ENCODE results near the gene ANKFN1.

DNA sequence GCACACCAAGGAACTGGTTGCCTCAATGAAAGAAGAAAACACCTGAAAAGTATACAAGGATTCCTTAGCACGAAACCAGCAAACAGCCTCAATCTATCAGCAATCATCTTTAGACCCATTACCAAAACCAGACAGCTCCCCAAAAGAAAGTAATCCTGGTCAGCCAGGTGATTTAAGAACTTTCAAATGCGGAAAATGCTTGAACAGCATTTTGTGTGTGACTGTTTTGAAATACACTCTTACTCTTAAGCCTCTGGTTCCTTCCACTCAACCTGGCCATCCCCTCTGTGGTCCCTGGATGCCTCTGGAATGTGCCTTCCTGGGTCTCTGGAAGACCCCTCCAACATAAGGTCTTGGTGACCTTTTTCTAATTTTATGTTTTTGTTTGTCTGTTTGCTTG lies 369.8 kb downstream of the ANKFN1 start:
- TF ChIP-seq, protein P1, sequence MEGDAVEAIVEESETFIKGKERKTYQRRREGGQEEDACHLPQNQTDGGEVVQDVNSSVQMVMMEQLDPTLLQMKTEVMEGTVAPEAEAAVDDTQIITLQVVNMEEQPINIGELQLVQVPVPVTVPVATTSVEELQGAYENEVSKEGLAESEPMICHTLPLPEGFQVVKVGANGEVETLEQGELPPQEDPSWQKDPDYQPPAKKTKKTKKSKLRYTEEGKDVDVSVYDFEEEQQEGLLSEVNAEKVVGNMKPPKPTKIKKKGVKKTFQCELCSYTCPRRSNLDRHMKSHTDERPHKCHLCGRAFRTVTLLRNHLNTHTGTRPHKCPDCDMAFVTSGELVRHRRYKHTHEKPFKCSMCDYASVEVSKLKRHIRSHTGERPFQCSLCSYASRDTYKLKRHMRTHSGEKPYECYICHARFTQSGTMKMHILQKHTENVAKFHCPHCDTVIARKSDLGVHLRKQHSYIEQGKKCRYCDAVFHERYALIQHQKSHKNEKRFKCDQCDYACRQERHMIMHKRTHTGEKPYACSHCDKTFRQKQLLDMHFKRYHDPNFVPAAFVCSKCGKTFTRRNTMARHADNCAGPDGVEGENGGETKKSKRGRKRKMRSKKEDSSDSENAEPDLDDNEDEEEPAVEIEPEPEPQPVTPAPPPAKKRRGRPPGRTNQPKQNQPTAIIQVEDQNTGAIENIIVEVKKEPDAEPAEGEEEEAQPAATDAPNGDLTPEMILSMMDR (IDR thresholded peaks at IDR 0.05), result no peak
- no peak for TF ChIP-seq POLR2A (IDR thresholded peaks at IDR 0.05)
